Heart left ventricle (tissue), 16 donors: ENCODE results near the gene FERMT3. TPM values are rescaled to one million over a fixed set of nuclear protein-coding genes. Genes with fewer than 3 reads are reported as not detected.
A peak's percentile ranks its signal among the peaks of the same experiment; 100 is the strongest.

ENCODE experiments used
- ATAC-seq, 4 donors: fragments of 200-7000 bp; cut with Tn5 transposase; one replicate each; pipeline ENCODE4 v1.9.1; 2020 to 2022; ENCODE audit warnings: moderate library complexity in 4 of 4, mild to moderate bottlenecking in 3 of 4, moderate number of reproducible peaks in 1 of 4
- DNase-seq, 5 donors: peaks; one replicate each; pipeline ENCODE4 v3.0.0-alpha.2; 2020
- H3K27ac ChIP-seq, 12 donors: fragments of 200-600 bp; sonication (generic) in 4 of 12; one replicate each; pipeline versions ENCODE4 v1.5.0 to v1.8.0; 2016 to 2022; ENCODE audit warnings: mild to moderate bottlenecking in 2 of 12
- H3K27me3 ChIP-seq, 9 donors: fragments of 200-600 bp; sonication (generic) in 2 of 9; one replicate each; pipeline versions ENCODE4 v1.5.1 to v1.8.0; 2016 to 2022; ENCODE audit warnings: mild to moderate bottlenecking in 3 of 9
- H3K36me3 ChIP-seq, 9 donors: fragments of 200-600 bp; sonication (generic) in 2 of 9; one replicate each; pipeline versions ENCODE4 v1.5.0 to v1.8.0; 2018 to 2022; ENCODE audit warnings: mild to moderate bottlenecking in 2 of 9
- H3K4me1 ChIP-seq, 12 donors: fragments of 200-600 bp; sonication (generic) in 4 of 12; one replicate each; pipeline versions ENCODE4 v1.5.0 to v1.8.0; 2016 to 2022; ENCODE audit warnings: mild to moderate bottlenecking in 3 of 12
- H3K4me3 ChIP-seq, 12 donors: fragments of 200-600 bp; sonication (generic) in 4 of 12; one replicate each; pipeline versions ENCODE4 v1.5.0 to v1.8.0; 2017 to 2022; ENCODE audit warnings: mild to moderate bottlenecking in 9 of 12, moderate library complexity in 4 of 12
- H3K9me3 ChIP-seq, 12 donors: fragments of 200-600 bp; sonication (generic) in 4 of 12; one replicate each; pipeline versions ENCODE4 v1.5.0 to v1.8.0; 2016 to 2022; ENCODE audit warnings: mild to moderate bottlenecking in 1 of 12
- POLR2A ChIP-seq, 2 donors: fragments of 450-650 bp; IDR thresholded peaks; one replicate each; pipeline ENCODE4 v1.6.1; 2017; ENCODE audit warnings: antibody characterized with exemption in 2 of 2, mild to moderate bottlenecking in 2 of 2, moderate library complexity in 2 of 2
- WGBS, 4 donors: extraction: QIAGEN DNeasy Blood & Tissue Kit in 2 of 4; methylation state at CpG; one replicate each; pipeline versions ENCODE4 v1.1.5 to v1.1.7; 2013 to 2018; 5-methylcytosine and 5-hydroxymethylcytosine counted together
- intact Hi-C, 10 donors: fragments of 100-400 bp; cut with DNase I; formaldehyde crosslinking; loops; one replicate each; pipeline versions ENCODE4 v1.11.1 to v1.14.2; 2022
- polyA plus RNA-seq, 2 donors: library from polyadenylated mRNA; stranded (reverse); fragments of 200-250 nt; gene quantifications; one replicate each; pipeline ENCODE4 v1.2.3, GENCODE V29; 2013
- total RNA-seq, 9 donors: library from RNA; depleted of rRNA in 2 of 9; stranded (reverse); fragments of >200 nt in 2 of 9; fragmentation: NEBNext Ultra II Directional in 3 of 9; extraction: Animal tissue kit (Norgen Biotek cat#: 25700) in 3 of 9; gene quantifications; one replicate each; pipeline versions ENCODE4 v1.1.0 to v1.2.4, GENCODE V29; 2016 to 2023
- TF ChIP-seq, protein P1 (sequence below), 12 donors: fragments of 200-600 bp; sonication (generic) in 4 of 12; IDR thresholded peaks; one replicate each; pipeline versions ENCODE4 v1.5.0 to v1.8.0; 2018 to 2022; ENCODE audit warnings: antibody characterized with exemption in 12 of 12, mild to moderate bottlenecking in 5 of 12
- donor health status: ischemic (EF 13 %, LVEDD 7.1; RV severe dilation, severe dysfunction).
- donor health status: healthy with polysubstance abuse.
- donor health status: DM: no; HTN: yes; CAD: no.
- donor health status: DM: no; HTN: no; CAD: no.
- donor health status: ischemic (EF 25% LVEDD 6.9; RV normal size, moderate dysfunction).
- donor health status: ischemic (EF 25% LVEDD 5.7; RV mildly dilated, moderate dysfunction).
- donor health status: healthy.
- donor health status: DM: yes; HTN: yes; CAD: no.
- donor health status: ischemic (EF 35%, LVEDD 5.7; RV mildly dilated, moderate dysfunction).
- donor health status: nonischemic (EF 11% LVEDD 7.7; RV severe dilation, severe dysfunction).
- donor health status: DM: yes; HTN: yes; CAD: no.
- donor health status: PGD.
- donor health status: ischemic (EF 29% LVEDD 5.4; RV normal size, mild dysfunction).
- donor health status: nonischemic (EF 23%, LVEDD 6.1; RV moderate dilation, normal function).

FERMT3 gene
- total and polyA plus RNA-seq, 11 donors, result 2.8 to 71.5 (median 5.7) TPM

DNA sequence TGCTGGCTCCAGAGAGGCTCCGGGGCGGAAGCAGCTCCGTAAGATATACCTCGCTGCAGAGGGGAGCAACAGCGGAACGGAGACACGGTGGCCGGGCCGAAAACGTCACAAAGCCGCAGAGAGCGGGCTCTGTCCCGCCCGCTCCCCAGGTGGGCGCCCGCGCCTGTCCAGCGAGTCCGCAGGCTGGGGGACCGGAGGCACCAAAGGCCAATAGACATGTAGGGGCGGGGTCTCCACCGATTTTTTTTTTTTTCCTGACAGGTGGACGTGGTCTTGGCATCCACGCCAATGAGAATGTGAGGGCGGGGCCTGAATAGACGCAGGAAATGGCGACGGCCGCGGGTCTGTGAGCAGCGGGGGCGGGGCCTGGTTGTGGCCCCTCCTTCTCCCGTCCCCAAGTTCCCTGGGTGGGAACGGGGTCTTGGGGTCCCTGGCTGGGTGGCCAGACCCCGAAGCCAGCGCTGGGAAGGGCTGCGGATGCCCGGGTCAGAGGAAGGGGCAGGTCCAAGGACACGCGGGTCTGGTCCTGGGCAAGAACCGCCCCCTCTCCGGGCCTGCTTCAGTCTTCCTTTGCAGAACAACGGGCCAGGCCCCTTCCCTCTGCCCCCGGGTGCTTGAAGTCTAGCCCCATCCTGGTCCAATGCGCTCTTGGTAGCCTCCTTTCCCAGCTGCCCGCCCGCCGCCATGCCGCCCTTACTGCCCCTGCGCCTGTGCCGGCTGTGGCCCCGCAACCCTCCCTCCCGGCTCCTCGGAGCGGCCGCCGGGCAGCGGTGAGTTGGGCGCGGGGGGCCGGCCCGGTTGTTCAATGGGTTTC lies 23.9 kb downstream of the FERMT3 start, which contains the start of gene DNAJC4:
DNAJC4 (plus strand) TSS at position 378 of the 814 bp plus-strand sequence; CDS start at position 685, 307 bp downstream.
- intact Hi-C loops, result no loop called here
- 0 to 1% (median 1%) methylated on average over 47 to 62 of the region's 62 CpGs for WGBS, 4 donors

GRCh38 chr11:64230985-64231365 lies 24.5 kb downstream of the FERMT3 start:
- Histone ChIP-seq H3K27me3 (no peaks in the 10 kb centered on the region), H3K27ac (peak overlapping the region; percentile 92 to 98 (median 98)), H3K4me3 (peak overlapping the region; percentile 48 to 86 (median 78)), H3K36me3 (peaks cover 0 to under 1% (median 0%) of the 10 kb centered on the region in 9 donors), H3K4me1 (peaks cover 3 to 74% (median 54%) of the 10 kb centered on the region in 12 donors), H3K9me3 (no peaks in the 10 kb centered on the region)
- 10 to 25% (median 14%) methylated on average over 7 to 8 of the region's 8 CpGs for WGBS, 4 donors
- DNase-seq, result peak in 1 of 5 donors; percentile 9
- intact Hi-C loops, result no loop called here
- TF ChIP-seq, protein P1, sequence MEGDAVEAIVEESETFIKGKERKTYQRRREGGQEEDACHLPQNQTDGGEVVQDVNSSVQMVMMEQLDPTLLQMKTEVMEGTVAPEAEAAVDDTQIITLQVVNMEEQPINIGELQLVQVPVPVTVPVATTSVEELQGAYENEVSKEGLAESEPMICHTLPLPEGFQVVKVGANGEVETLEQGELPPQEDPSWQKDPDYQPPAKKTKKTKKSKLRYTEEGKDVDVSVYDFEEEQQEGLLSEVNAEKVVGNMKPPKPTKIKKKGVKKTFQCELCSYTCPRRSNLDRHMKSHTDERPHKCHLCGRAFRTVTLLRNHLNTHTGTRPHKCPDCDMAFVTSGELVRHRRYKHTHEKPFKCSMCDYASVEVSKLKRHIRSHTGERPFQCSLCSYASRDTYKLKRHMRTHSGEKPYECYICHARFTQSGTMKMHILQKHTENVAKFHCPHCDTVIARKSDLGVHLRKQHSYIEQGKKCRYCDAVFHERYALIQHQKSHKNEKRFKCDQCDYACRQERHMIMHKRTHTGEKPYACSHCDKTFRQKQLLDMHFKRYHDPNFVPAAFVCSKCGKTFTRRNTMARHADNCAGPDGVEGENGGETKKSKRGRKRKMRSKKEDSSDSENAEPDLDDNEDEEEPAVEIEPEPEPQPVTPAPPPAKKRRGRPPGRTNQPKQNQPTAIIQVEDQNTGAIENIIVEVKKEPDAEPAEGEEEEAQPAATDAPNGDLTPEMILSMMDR (IDR thresholded peaks at IDR 0.05), result no peak
- no peak for TF ChIP-seq POLR2A (IDR thresholded peaks at IDR 0.05)
- no peak for ATAC-seq

More for the DNA sequence above, 23.9 kb downstream of the FERMT3 start, which contains the start of gene DNAJC4:
- H3K27me3 ChIP-seq, result no peaks in the 10 kb centered on the region
- TF ChIP-seq POLR2A (IDR thresholded peaks at IDR 0.05), result peak in 1 of 2 donors; percentile 57
- TF ChIP-seq, protein P1 (IDR thresholded peaks at IDR 0.05), result no peak
- ATAC-seq (peak; percentile 63 to 78 (median 67)), DNase-seq (peak; percentile 94 to 95 (median 94))
- peak within 1 kb of the TSS; percentile 92 to 98 (median 98) for H3K27ac ChIP-seq
- H3K4me1 ChIP-seq, result peaks cover 3 to 73% (median 52%) of the 10 kb centered on the region in 12 donors
- H3K4me3 ChIP-seq, result peak within 1 kb of the TSS; percentile 48 to 86 (median 78)
- H3K36me3 ChIP-seq, result no peaks in the 10 kb centered on the region
- H3K9me3 ChIP-seq, result no peaks in the 10 kb centered on the region

- 87 to 94% (median 91%) methylated on average over 7 of the region's 7 CpGs for WGBS, 4 donors
- H3K27ac ChIP-seq, result peak overlapping the region in 6 of 12 donors; percentile 39 to 98 (median 96)
- peaks cover 3 to 75% (median 55%) of the 10 kb centered on the region in 12 donors for H3K4me1 ChIP-seq
- TF ChIP-seq POLR2A (IDR thresholded peaks at IDR 0.05), result no peak
- TF ChIP-seq, protein P1 (IDR thresholded peaks at IDR 0.05), result no peak
- no peaks in the 10 kb centered on the region for H3K9me3 ChIP-seq
- peak overlapping the region in 5 of 12 donors; percentile 68 to 86 (median 76) for H3K4me3 ChIP-seq
- ATAC-seq (no peak), DNase-seq (peak in 1 of 5 donors; percentile 26)
- no peaks in the 10 kb centered on the region for H3K27me3 ChIP-seq
- intact Hi-C loops, result no loop called here
- peaks cover 0 to 4% (median 0%) of the 10 kb centered on the region in 9 donors for H3K36me3 ChIP-seq
Measured at GRCh38 chr11:64231546-64231945, 25.0 kb downstream of the FERMT3 start.
